TTC549 (cell line): ENCODE results near the gene CNIH2.
"Not testable (repeated sequence)": the region's sequence is repeated elsewhere in the genome, so short reads cannot be mapped to it uniquely, and the experiment has no call there.

Experiments
- FAIRE-seq: peaks from 2 replicates; lab custom pipeline; 2012; peaks lifted over from hg19 to GRCh38; lab: Jason Lieb, UNC

The CNIH2 gene

DNA sequence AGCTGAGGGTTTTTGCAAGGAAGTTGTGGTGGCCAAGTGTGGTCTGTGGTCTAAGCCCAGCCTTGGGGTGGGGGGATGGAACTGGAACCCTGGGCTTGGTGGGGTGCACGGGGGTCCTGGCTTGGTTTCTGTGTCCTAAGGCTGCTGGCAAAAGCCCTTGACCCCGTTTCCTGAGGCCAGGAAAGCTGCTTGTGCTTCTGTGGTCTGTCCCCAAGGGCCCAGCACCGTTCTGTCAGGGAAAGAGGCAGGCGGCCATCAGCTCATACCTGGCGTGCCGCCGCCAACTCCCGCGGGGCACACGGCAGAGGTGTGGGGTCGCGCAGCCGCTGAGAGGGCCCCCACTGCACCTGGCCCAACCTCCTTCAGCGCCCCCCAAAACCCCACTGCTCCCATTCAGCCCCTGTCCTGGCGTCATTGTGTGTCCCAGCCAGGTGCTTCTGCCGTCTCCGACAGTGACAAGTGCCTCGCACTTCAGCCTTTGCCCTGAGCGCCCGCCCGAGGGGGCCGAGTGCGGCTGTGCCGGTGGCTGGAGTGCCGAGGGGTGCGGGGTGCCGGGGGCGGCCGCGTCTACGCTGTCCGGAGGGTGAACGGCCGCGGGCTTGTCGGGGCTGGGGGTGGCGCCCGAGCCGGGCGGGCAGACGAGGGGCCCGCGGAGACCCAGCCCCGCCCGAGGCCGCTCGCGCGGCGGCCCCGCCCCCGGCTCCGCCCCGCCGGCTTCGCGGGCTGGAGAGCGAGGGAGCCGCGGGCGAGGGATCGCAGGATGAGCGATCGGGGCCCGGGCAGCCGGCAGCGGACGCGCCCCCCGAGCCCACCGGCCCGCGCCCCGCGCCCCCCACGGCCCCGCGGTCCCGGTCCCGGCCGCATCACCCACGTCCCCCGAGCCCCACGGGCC lies at the start of gene CNIH2:
Gene CNIH2 (plus strand): TSS at position 705 of the 892 bp plus-strand sequence. CDS start 282 bp downstream, outside the sequence.
- no peak for FAIRE-seq

DNA sequence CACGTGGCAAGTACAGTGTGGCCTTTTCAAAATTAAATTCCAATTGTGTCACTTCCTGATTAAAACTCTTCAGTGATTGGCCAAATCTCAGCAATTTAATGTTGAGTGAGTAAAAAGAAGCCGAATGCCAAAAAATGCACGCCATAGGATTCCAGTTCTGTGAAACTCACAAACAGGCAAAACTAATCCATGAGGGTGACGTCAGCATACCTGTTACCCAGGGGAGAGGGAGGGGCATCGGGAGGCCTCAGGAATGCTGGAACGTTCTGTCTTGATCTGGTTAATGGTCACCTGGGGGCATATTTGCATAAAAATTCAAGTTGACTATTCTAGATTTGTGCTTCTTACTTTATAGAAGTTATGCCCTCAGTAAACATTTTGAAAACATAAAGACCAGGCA lies 49.5 kb upstream of the CNIH2 start:
- FAIRE-seq, result no peak

DNA sequence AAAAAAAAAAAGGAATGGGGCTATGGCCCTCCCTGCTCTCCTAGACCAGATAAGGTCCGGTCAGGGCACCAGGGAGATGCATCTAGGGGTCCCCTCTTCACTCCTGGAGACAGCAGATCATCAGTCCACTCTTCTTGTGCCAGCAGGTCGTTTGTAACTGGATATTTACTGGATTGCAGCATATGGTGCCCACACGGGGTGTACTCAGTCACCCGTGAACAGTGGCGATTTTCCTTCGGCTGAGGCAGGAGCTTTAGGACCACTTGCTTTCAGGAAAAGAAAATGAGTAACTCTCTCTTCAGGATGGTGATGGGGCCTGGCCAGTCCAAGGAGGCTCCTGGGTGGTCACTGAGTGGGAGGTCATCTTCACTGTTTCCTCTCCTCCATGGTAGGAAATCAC lies 47.8 kb upstream of the CNIH2 start:
- FAIRE-seq, result no peak

DNA sequence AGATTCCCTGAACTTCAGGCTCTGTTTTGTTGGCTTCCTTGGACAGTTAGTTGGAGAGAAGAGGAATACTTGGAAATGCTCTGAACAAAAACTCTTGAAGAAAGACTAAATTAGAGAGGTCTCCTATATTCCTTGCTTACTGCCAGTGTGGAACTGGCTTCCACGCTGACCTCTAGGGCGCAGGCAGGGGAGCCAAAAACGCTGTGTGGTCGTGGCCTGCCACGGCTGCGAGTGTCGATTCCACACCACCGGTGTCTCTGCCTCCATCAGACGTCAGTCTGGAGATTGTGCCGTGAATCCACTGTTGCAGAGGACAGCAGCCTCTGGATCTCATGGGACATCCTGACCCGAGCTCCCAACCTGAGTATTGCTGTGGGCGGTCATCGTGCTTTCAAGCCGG lies 47.0 kb upstream of the CNIH2 start:
- FAIRE-seq, result no peak

DNA sequence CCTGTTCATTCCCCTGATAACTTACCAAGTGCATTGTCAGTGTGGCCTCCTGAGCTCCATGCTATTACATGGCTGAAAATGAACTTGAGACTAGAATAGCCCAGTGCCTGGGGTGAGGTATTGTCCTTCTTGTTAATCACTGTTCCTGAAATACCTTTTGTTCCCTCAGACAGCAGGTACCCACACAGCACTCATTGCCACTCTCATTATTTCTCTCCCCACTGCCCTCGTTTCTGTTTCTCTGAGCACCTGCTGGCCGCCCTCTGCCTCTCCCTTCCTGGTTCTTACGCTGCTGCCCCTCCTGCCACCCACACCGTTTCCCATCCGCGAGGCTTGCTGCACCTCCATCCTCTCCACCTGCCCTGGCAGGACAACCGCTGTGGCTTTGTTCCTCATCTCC lies 46.4 kb upstream of the CNIH2 start:
- no peak for FAIRE-seq

DNA sequence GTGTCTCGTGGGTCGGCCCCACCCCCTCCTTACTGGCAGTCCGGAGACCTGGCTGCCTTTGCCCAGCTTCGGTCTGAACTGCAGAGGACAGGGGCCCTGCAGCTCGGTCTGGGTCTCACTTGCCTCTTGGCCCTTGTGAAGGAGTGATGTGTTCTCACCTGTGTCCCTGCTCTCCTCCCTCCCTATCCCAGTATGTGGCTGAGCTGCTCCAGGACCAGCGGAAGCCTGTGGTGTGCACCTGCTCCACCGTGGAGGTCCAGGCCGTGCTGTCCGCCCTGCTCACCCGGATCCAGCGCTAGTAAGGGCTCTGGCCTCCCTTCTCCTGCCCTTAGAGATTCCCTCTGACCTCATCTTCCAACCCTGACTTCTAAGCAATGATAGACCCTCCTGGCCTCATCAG lies 45.2 kb upstream of the CNIH2 start:
- FAIRE-seq, result no peak

DNA sequence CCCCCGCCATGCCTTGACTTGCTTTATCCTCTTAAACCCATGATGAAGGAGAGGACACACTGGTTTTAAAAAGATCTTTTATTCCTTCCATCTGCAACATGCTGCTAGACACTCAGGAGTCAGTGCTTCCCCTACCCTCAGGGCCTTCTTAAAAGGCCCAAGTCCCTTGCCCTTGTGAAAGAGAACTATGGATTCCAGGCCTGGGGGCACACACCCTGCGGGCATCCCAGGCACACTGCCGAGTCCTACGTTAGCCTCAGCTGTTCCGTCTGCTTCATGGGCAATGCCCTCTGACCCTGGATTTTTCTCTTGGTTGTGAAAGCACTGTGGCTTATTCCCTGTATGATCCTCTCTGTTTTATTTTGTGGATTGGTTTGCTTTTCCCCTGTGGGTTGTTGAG lies 44.7 kb upstream of the CNIH2 start:
- no peak for FAIRE-seq

DNA sequence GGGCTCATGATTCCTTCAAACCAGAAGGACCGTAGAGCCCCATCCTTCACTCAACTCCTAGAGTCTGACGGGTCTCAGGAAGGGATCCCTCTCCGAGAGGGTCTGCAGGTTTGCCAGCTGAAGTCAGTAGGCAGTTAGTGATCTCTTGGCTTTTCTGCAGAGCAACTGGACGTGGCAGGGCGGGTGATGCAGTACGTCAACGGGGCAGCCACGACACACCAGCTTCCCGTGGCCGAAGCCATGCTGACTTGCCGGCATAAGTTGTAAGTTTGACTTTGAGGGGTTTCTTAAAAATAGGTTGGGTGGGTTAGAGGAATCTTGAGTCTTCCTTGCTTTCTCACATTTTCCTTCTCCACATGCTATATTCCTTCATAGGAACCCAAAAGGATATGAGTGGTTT lies 42.8 kb upstream of the CNIH2 start:
- FAIRE-seq, result no peak

DNA sequence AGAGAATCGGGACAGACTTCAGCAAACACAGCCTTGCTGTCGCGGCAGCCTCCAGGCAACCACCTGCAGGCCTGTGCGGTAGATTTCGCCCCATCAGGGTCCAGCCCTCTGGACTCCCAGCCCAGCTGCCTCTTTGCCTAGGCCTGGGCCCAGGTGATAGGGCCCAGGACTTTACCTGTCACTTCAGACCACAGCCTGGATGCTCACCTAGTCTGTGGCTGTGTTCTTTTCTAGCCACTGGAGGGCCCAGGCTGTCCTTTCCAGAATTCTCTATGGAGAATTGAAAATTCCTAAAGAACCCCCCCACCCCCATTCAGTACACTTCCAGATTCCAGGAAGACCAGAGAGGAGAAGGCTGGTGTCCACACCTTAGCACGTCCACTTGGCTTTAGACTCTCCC lies 40.1 kb upstream of the CNIH2 start:
- no peak for FAIRE-seq

DNA sequence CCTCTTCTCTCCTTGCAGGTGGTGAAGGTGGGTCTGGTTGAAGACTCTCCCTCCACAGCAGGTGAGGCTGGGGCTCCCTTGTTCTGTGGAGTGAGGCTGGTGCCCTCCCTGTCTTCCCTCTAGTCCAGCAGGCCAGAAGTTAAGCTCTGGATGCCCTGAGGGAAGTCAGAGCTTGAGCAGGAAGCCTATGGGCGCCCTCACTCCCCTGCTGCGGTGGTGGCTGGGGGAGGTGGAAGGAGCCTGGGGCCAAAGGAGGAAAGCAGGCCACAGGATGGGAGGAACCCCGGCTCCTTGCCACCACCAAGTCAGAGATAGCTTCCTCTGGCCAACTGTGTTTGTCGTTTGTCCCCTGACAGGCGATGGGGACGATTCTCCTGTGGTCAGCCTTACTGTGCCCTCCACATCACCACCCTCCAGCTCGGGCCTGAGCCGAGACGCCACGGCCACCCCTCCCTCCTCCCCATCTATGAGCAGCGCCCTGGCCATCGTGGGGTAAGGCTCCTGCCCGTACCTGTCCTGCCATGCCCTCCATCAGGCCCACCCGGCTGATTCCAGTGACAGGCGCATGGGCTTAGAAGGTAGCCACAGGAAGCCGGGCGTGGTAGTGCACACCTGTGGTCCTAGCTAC lies 39.1 kb upstream of the CNIH2 start:
- no peak for FAIRE-seq

DNA sequence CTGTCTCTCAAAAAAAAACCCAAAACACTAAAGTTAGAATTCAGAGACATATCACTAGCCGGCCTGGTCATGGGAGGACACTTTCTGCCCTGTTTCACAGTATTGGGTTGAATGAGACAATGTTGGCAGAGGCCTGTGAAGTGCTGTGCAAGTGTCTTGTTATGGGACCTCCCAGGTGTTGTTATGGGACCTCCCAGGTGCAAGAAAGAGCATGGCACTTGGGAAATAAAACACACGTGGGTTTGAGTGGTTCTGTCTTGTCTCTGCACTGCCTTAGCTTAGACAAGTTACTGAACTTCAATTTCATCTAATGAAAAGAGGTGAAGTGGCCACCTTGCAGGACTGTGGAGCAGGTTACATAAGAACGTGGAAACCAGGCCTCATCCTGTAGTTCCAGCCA lies 38.5 kb upstream of the CNIH2 start:
- FAIRE-seq, result no peak

DNA sequence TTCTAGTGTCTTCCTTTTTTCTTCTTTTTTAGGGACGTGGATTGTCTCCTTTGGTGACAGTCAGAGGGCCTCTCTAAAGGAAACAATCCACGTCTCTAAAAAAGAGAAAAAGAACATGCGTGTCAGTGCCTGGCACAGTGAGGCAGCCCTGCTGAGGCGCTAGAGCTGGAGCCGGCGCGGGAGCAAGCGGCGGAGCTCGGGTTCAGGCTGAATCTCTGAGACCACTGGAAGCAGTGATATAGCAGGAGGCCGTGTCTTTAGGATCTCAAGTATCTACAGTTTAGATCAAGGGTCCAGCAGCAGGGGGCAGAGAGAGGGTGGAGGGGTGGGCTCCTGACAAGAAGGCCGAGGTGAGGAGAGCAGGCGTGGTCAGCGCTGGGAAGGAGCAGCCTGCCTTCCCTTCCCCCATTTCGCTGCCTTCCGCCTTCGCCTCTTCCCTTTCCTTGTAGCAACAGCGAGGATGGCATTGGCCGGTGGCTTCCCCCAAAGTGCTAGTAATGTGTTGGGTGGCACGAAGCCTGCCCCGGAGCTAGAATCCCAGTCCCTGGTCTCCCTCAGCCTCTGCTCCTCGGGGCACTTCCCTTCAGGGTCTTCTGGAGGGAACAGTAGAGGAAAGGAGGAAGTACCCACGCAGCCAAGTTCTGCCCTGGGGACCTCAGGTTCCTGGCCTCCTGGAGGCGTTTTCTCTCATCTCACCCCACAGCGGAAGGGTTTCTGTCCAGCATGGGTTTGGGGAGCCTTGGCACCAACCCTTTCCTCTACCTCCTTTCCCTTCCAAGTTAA lies 37.8 kb upstream of the CNIH2 start:
- FAIRE-seq, result no peak

DNA sequence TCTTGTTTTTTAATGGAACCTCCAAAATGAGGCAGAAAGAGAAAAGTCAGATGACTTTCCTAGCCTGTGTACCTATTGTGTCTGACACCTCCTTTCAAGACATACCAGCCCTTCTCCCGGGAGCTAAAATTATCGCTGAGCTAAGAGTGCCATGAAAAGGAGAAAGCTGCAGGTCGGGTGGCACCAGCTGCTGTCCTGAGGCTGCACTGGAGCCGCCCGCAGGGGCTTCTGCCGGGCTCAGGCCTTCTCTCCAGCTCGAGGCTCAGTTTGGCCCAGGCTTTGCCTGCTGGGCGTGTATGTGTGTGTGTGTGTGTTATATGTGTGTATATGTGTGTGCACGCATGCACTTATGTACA lies 37.2 kb upstream of the CNIH2 start:
- FAIRE-seq, result no peak

DNA sequence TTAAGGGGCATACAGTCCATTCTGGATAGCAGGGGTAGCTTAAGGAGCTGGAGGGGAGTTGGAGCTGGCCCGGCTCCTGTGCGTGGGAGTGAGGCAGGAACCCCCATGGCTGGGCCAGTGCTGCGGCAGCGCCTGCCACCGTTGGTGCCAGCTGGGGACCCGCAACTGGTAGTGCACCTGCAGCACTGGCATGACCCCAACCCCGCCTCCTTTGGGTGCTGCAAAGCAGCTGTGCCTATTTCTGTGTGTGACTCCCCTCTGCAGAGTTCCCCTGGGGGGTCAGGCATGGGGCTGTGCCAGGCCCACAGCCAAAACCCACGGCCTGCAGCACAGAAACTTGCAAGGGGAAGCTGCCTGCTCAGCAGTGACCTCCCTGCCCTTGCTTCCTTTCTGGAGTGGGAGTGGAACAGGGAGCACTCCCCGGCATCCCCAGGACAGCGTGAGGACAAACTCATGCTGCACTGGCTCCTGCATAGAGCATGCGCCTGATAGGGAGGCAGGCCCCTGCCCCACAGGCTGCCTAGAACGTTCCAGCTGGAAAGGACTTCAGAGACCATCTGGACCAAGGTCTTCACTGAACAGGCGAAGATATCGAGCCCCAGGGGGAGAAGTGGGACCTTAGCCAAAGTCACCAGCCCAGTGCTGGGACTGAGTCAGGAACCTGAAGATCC lies 35.7 kb upstream of the CNIH2 start:
- no peak for FAIRE-seq

DNA sequence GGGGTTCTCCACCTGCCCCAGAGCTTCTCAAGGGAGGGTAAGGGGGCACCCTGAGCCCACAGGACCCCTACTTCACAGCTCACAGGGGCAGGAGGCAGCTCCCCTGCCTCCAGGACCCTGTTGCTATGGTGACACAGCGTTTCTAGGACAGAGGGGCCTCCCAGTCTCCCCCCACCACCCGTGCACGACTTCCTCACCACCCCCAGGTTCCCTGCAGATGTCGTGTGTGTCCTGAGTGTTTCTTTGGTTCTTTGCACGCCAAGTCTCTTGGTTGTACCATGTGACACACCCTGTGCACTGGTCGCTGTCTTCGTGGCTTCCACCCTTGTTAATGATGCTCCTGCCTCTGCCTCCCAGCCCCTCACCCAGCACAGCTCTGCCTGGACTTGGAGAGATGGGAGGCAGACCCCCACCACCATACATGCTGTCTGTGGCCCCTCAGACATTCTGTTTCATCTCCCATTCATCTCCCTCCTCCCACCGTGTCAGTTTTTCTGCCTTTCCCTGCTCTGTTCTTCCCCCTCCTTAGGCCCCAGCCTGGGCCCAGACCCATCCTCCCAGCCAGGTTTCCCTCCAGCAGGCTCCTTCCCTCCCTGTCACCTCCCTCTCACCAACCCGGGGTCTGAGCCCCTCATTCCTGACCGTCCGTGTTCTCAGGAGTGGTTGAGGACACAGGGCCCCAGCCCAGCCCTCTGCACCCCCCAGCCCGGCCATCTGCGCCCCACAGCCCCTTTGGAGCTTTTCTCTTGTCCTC lies 34.0 kb upstream of the CNIH2 start:
- no peak for FAIRE-seq

DNA sequence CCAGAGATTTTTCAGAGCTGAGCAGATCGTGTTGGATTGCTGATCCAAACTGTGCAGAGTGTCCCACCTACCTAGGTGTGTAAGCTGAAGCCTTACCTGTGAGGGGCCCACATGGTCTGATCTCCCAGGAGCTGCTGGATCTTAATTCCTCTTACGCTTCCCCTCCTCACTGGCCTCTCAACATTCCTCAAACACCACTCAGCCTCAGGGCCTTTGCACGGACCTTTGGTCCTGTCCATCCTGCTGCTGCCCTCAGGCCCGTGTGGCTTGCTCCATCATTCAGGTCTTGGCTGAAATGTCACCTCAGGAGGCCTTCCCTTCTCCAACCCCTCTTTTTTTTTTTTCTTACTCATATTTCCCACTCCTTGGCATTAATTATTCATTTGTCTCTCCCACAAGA lies 30.7 kb upstream of the CNIH2 start:
- no peak for FAIRE-seq

DNA sequence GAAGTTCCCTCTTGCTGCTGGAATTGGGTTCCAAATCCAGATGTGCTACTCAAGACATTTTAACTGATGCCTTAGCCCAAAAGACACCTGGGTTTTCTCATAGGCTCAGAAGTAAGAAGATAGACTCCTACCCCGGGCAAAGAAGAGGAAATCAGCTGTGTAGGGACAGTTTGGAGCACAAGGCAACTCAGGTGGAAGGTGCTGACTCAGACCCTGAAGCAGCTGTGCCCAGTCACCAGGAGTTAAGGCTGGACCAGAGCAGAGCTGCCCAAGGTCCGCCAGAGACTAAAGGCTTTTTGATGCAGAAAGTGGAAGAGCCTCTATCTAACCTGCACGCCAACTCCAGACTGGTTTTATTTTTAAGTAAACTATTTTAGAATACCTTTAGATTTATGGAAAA lies 30.2 kb upstream of the CNIH2 start:
- no peak for FAIRE-seq

DNA sequence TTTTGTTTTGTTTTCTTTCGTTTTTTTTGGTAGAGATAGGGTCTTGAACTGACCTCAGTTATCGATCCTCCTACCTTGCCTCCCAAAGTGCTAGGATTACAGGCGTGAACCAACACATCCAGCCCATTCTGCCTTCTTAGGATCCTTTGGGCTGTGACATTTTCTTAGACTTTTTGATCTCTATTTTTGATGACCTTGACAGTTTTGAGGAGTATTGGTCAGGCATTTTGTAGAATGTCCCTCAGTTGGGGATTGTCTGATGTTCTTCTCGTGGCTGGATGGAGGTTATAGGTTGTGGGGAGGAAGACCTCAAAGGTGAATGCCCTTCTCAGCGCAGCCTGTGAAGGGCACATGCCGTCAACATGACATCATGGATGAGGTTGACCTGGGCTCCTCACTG lies 29.1 kb upstream of the CNIH2 start:
- FAIRE-seq, result no peak

DNA sequence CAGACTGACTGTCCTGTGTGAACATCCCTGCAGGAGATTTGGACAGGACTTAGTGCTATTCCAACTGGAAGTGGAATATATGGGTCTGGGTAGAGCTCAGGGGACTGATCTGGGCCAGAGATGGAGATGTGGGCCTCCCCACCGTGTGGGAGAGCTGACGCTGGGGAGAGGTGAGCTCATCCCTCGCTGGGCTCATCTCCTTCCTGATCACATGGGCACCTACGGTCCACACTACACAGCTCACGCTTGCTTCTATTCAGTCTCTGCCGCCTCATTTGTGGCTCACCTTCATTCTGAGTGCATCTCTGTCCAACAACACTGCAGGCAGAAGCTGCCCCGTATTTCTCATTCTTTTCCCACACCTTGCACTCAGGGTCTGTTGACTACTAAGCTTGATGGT lies 26.2 kb upstream of the CNIH2 start:
- no peak for FAIRE-seq

DNA sequence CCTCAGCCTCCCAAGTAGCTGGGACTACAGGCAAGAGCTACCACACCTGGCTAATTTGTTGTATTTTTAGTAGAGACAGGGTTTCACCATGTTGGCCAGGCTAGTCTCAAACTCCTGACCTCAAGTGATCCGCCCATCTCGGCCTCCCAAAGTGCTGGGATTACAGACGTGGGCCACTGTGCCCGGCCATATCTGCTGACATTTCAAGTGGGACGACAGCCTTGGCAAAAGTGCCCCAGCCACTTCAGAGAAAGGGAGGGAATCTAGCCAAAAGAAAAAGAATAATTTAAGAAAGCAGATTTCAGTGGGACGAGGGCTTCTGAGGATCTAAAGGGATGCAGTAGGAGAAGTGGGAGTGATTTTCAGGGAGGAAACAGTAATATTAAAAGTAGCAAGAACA lies 24.9 kb upstream of the CNIH2 start:
- FAIRE-seq, result not testable (repeated sequence)

DNA sequence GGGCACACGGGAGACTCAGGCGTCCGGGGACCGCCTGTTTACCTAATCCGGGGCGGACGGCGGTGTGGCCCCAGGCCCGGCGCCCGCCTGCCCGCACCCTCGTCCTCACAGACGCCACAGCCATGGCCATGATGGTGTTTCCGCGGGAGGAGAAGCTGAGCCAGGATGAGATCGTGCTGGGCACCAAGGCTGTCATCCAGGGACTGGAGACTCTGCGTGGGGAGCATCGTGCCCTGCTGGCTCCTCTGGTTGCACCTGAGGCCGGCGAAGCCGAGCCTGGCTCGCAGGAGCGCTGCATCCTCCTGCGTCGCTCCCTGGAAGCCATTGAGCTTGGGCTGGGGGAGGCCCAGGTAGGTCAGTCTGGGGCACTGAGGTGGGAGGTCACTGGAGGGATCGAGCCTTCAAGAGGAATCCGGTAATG lies 19.5 kb upstream of the CNIH2 start:
- no peak for FAIRE-seq

DNA sequence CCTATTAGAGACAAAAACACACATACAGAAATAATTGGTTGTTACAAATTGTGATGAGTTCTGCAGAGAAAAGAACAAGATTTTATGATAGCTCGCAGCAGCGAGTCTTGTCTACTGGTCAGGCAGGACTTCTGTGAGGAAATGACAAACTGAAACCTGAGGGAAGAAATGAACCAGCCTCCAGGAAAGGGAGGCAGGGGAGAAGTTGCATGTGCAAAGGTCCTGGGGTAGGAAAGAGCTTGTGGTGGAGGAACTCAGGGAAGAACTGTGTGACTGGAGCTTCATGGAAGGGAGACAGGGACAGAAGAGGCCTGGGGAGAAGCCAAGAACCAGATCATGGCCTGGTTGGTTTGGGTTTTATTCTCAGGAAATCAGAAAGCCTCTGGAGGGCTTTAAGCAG lies 18.8 kb upstream of the CNIH2 start:
- FAIRE-seq, result no peak
